Mucosa of descending colon (tissue), 3 donors: ENCODE results near the gene RPS6KA4. TPM values are rescaled to one million over a fixed set of nuclear protein-coding genes. Genes with fewer than 3 reads are reported as not detected.
"Not testable (repeated sequence)": the region's sequence is repeated elsewhere in the genome, so short reads cannot be mapped to it uniquely, and the experiment has no call there.

Experiments
- ATAC-seq: fragments of 200-7000 bp; cut with Tn5 transposase; one replicate; pipeline ENCODE4 v1.9.1; 2020; ENCODE audit warnings: mild to moderate bottlenecking, moderate library complexity
- DNase-seq, 3 donors: peaks; one replicate each; pipeline ENCODE4 v3.0.0-alpha.2; 2020
- H3K36me3 ChIP-seq: fragments of 200-600 bp; one replicate; pipeline ENCODE4 v1.8.0; 2021; ENCODE audit warnings: low read depth, mild to moderate bottlenecking
- H3K4me1 ChIP-seq: fragments of 200-600 bp; one replicate; pipeline ENCODE4 v1.8.0; 2021; ENCODE audit warnings: low read depth, mild to moderate bottlenecking
- H3K4me3 ChIP-seq: fragments of 200-600 bp; one replicate; pipeline ENCODE4 v1.8.0; 2021; ENCODE audit warnings: mild to moderate bottlenecking
- H3K9me3 ChIP-seq: fragments of 200-600 bp; one replicate; pipeline ENCODE4 v1.8.0; 2021; ENCODE audit warnings: mild to moderate bottlenecking
- intact Hi-C, 2 donors: fragments of 100-400 bp; cut with DNase I in 1 of 2; cut with micrococcal nuclease in 1 of 2; formaldehyde crosslinking; loops; one replicate each; pipeline versions ENCODE4 v1.11.0 to v1.11.1; 2022; cut with DNase I, micrococcal nuclease
- total RNA-seq, 3 donors: library from RNA; stranded (reverse); fragmentation: NEBNext Ultra II Directional in 2 of 3; extraction: Animal tissue kit (Norgen Biotek cat#: 25700) in 2 of 3; gene quantifications; one replicate each; pipeline versions ENCODE4 v1.2.1 to v1.2.4, GENCODE V29; 2021 to 2023
- TF ChIP-seq, protein P1 (sequence below): fragments of 200-600 bp; IDR thresholded peaks from one replicate; pipeline ENCODE4 v1.8.0; 2022; ENCODE audit warnings: antibody characterized with exemption, mild to moderate bottlenecking
- donor health status: DM: no; HTN: no; CAD: no; lungs with moderate emphysema.
- donor health status: DM: no; HTN: no; CAD: no.
- donor health status: DM: no; HTN: yes; CAD: no.

Gene RPS6KA4
- total RNA-seq, 3 donors from 2014 or later: 33.6 to 39.8 (median 36.5) TPM

DNA sequence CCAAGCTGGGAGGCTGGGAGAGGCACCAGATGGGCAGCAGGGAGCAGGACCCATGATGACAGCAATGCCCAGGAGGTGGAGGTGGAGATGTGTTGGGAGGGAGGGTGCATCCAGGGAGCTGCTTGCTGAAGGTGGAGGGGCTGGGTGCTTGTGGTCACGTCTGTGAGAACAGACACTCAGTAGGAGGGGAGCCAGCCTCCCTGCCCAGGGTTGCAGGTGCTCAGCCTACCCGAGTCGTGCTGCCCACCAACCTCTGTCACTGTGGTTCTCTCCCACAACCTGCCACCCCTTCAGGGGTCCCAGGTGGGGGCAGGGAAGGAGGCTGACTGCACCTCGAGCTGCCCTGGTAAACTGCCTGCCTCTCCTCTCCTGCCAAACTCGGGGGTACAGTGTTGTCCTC lies 35.6 kb upstream of the RPS6KA4 start:
- no peaks in the 10 kb centered on the region for H3K9me3 ChIP-seq
- DNase-seq: peak in 1 of 3 donors; percentile 46
- TF ChIP-seq, protein P1, sequence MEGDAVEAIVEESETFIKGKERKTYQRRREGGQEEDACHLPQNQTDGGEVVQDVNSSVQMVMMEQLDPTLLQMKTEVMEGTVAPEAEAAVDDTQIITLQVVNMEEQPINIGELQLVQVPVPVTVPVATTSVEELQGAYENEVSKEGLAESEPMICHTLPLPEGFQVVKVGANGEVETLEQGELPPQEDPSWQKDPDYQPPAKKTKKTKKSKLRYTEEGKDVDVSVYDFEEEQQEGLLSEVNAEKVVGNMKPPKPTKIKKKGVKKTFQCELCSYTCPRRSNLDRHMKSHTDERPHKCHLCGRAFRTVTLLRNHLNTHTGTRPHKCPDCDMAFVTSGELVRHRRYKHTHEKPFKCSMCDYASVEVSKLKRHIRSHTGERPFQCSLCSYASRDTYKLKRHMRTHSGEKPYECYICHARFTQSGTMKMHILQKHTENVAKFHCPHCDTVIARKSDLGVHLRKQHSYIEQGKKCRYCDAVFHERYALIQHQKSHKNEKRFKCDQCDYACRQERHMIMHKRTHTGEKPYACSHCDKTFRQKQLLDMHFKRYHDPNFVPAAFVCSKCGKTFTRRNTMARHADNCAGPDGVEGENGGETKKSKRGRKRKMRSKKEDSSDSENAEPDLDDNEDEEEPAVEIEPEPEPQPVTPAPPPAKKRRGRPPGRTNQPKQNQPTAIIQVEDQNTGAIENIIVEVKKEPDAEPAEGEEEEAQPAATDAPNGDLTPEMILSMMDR: no peak
- no peak for ATAC-seq
- no peak overlapping the region for H3K4me3 ChIP-seq
- intact Hi-C loops: no loop called here
- H3K36me3 ChIP-seq: no peaks in the 10 kb centered on the region
- peaks cover 22% of the 10 kb centered on the region for H3K4me1 ChIP-seq

DNA sequence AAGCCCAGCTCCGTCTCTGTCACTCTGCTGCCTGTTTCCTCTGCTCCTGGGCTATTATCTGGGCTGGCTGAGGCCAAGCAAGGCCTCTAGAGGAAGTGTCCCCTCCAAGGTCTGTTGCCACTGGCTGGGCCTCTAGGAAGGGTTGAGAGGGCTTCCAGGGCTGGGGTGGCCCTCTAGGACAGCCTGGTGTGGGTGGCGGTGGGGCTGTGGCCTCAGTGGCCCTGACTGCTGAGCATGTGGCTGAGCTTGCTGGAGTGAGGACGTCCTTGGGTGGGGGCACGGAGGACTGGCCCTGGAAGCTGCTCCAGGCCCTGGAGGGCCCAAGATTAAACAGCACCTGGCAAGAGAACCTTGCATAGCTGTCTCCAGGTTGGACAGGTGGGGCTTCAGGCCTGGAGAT lies 35.0 kb upstream of the RPS6KA4 start:
- not testable (repeated sequence) for ATAC-seq

DNA sequence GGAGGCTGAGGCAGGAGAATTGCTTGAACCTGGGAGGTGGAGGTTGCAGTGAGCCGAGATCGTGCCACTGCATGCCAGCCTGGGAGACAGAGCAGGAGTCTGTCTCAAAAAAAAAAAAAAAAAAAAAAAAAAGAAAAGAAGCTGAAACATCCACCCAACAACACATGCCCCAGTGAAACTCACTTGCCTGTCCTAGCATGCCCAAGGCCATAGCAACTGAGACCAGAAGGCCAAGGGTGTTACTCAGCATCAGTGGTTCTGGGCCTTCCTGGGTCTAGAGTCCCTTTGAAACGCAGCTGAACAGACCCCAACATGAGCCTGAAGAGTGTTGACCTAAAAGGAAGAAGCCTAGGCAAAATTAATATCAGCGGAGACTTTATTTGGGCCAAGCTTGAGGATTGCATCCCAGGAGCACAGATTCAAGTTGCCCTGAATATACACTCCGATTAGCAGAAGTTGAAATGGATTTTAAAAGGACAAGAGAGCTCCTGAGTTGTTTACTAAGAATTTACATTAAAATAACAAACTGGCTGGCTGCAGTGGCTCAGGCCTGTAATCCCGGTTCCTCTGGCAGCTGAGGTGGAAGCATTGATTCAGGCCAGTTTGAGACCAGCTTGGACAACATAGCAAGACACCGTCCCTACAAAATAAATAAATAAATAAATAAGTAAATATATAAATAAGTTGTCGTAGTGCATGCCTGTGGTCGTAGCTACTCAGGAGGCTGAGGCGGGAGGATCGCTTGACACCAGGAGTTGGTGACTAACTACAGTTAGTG lies 34.1 kb upstream of the RPS6KA4 start:
- DNase-seq (peak in 1 of 3 donors; percentile 18), ATAC-seq (no peak)
- no peaks in the 10 kb centered on the region for H3K9me3 ChIP-seq
- H3K4me1 ChIP-seq: peaks cover 29% of the 10 kb centered on the region
- no peaks in the 10 kb centered on the region for H3K36me3 ChIP-seq
- no peak overlapping the region for H3K4me3 ChIP-seq
- intact Hi-C loops: no loop called here
- TF ChIP-seq, protein P1: no peak

More for the DNA sequence above, 35.0 kb upstream of the RPS6KA4 start:
- peaks cover 23% of the 10 kb centered on the region for H3K4me1 ChIP-seq
- H3K9me3 ChIP-seq, H3K4me3 ChIP-seq, H3K36me3 ChIP-seq, intact Hi-C loops: not testable (repeated sequence)
- DNase-seq: peak in 2 of 3 donors; percentile 26 to 48

DNA sequence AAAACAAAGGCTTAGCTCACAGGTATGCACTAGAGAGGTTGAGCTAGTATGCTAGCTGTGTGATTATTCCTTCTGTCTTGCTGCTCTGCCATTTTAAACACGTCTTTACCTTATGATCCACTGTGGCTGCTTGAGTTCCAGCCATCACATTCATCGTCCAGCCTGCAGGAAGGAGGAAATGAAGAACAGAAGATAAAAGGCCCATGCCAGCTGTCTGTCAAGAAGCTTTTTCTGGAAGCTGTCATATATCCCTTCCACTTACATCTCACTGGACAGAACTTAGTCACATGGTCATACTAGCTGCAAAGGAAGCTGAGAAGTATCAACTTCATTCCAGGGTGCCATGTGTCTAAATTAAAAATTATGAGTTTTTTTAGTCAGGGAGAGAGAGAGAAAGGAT lies 31.6 kb upstream of the RPS6KA4 start:
- intact Hi-C loops: no loop called here
- no peaks in the 10 kb centered on the region for H3K36me3 ChIP-seq
- DNase-seq (no peak), ATAC-seq (no peak)
- no peaks in the 10 kb centered on the region for H3K9me3 ChIP-seq
- peaks cover 29% of the 10 kb centered on the region for H3K4me1 ChIP-seq
- TF ChIP-seq, protein P1: no peak
- H3K4me3 ChIP-seq: no peak overlapping the region

DNA sequence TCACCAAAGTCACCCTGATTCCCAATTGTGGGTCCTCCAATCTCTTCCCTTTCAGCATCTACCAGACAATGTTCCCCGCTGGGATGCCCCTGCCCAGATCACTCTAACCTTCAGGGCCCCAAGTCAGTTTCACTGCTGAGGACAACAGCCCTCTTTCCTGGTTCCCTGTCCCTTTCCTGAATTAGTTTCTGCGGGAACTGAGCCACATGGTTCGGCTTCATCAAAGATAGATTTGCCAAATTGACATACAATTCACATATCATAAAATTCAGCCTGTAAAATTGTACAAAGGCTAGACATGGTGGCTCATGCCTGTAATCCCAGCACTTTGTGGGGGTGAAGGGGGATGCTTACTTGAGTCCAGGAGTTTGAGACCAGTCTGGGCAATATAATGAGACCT lies 31.0 kb upstream of the RPS6KA4 start:
- Histone ChIP-seq H3K36me3 (no peaks in the 10 kb centered on the region), H3K4me1 (peaks cover 30% of the 10 kb centered on the region), H3K9me3 (no peaks in the 10 kb centered on the region), H3K4me3 (no peak overlapping the region)
- DNase-seq (peak in 2 of 3 donors; percentile 53 to 82), ATAC-seq (peak; percentile 24)
- TF ChIP-seq, protein P1: no peak
- intact Hi-C loops: no loop called here

DNA sequence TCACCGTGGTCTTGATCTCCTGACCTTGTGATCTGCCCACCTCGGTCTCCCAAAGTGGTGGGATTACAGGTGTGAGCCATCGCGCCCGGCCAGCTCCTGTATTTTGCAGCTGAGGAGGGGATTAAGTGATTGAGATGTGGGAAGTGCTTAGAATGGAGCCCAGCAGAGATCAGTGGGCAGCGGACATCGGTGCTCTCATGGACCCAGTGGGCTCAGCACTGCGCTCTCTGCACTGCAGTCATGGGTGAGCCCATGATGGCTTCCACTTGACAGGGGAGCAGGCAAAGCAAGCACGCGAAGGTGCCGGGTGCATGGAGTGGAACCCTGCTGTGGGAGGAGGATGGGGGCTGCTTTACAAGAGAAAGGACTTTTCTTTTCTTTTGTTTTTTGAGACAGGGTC lies 28.1 kb upstream of the RPS6KA4 start:
- ATAC-seq (no peak), DNase-seq (peak in 1 of 3 donors; percentile 35)
- intact Hi-C loops: no loop called here
- no peak overlapping the region for H3K4me3 ChIP-seq
- no peaks in the 10 kb centered on the region for H3K9me3 ChIP-seq
- H3K4me1 ChIP-seq: peaks cover 30% of the 10 kb centered on the region
- TF ChIP-seq, protein P1: no peak
- H3K36me3 ChIP-seq: no peaks in the 10 kb centered on the region
